Measurements from ENCODE around the gene FARSA.

DNA sequence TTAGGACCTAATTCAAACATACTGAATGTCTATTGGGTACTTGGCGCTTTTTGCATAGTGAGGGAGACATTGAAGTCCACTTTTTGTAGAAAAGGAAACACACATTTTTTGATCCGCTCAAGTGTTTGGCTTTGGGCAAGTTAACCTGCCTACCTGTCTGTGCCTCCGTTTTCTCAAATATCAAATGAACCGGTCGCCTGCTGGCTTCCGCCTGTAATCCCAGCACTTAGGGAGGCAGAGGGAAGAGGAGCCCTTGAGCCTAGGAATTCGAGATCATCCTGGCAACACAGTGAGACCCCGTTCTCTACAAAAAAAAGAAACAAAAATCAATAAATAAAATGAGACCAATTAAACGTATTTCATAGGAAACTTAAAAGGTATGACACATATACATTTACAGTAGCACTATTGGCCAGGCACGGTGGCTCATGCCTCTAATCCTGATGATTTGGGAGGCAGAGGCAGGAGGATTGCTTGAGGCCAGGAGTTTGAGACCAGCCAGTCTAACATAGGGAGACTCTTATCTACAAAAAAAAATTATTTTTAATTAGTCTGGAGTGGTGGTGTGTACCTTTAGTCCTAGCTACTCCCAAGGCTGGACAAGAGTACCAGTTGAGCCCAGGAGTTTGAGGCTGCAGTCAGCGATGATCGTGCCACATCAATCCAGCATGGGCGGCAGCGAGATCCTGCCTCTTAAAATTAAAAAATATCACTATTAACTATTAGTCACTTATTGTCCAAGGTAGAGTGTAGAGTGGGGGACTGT, 13.4 kb upstream of the FARSA start:
- TF ChIP-seq, protein P1, sequence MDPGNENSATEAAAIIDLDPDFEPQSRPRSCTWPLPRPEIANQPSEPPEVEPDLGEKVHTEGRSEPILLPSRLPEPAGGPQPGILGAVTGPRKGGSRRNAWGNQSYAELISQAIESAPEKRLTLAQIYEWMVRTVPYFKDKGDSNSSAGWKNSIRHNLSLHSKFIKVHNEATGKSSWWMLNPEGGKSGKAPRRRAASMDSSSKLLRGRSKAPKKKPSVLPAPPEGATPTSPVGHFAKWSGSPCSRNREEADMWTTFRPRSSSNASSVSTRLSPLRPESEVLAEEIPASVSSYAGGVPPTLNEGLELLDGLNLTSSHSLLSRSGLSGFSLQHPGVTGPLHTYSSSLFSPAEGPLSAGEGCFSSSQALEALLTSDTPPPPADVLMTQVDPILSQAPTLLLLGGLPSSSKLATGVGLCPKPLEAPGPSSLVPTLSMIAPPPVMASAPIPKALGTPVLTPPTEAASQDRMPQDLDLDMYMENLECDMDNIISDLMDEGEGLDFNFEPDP (CRISPR knock-in tag; conservative IDR thresholded peaks at IDR 0.05): no peak
- TF ChIP-seq ZFY (CRISPR knock-in tag; IDR thresholded peaks at IDR 0.05): no peak
- TF ChIP-seq RELA (CRISPR knock-in tag; IDR thresholded peaks at IDR 0.05): no peak
- TF ChIP-seq NR3C1 (CRISPR knock-in tag; IDR thresholded peaks at IDR 0.05): no peak
- TF ChIP-seq ZNF678 (CRISPR knock-in tag; IDR thresholded peaks at IDR 0.05): no peak
- TF ChIP-seq ZNF331 (CRISPR knock-in tag; IDR thresholded peaks at IDR 0.05): no peak
- TF ChIP-seq GABPA (IDR thresholded peaks at IDR 0.05; ENCODE audit: low read depth, low read length): no peak
- TF ChIP-seq GABPA (CRISPR knock-in tag; IDR thresholded peaks at IDR 0.05; ENCODE audit: low read depth): no peak
- TF ChIP-seq, protein P2, sequence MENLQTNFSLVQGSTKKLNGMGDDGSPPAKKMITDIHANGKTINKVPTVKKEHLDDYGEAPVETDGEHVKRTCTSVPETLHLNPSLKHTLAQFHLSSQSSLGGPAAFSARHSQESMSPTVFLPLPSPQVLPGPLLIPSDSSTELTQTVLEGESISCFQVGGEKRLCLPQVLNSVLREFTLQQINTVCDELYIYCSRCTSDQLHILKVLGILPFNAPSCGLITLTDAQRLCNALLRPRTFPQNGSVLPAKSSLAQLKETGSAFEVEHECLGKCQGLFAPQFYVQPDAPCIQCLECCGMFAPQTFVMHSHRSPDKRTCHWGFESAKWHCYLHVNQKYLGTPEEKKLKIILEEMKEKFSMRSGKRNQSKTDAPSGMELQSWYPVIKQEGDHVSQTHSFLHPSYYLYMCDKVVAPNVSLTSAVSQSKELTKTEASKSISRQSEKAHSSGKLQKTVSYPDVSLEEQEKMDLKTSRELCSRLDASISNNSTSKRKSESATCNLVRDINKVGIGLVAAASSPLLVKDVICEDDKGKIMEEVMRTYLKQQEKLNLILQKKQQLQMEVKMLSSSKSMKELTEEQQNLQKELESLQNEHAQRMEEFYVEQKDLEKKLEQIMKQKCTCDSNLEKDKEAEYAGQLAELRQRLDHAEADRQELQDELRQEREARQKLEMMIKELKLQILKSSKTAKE (CRISPR knock-in tag; IDR thresholded peaks at IDR 0.05; ENCODE audit: borderline replicate concordance): no peak
- TF ChIP-seq RFX5 (IDR thresholded peaks at IDR 0.05; ENCODE audit: low read depth, low read length): no peak
- TF ChIP-seq, protein P3, sequence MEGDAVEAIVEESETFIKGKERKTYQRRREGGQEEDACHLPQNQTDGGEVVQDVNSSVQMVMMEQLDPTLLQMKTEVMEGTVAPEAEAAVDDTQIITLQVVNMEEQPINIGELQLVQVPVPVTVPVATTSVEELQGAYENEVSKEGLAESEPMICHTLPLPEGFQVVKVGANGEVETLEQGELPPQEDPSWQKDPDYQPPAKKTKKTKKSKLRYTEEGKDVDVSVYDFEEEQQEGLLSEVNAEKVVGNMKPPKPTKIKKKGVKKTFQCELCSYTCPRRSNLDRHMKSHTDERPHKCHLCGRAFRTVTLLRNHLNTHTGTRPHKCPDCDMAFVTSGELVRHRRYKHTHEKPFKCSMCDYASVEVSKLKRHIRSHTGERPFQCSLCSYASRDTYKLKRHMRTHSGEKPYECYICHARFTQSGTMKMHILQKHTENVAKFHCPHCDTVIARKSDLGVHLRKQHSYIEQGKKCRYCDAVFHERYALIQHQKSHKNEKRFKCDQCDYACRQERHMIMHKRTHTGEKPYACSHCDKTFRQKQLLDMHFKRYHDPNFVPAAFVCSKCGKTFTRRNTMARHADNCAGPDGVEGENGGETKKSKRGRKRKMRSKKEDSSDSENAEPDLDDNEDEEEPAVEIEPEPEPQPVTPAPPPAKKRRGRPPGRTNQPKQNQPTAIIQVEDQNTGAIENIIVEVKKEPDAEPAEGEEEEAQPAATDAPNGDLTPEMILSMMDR (CRISPR knock-in tag; IDR thresholded peaks at IDR 0.05): no peak

Measured in HepG2 (cell line).